Stimulated activated CD8-positive, alpha-beta memory T cell treated with anti-CD3 and anti-CD28 coated beads, Interleukin-15, amount 100 ng/mL, for 24 hours (primary cell): ENCODE data around the gene ZNF273.
"Not testable (repeated sequence)": the region's sequence is repeated elsewhere in the genome, so short reads cannot be mapped to it uniquely, and the experiment has no call there.

Experiments used
- DNase-seq: peaks from one replicate; pipeline ENCODE4 v3.0.0-alpha.2; 2020; ENCODE audit warnings: low read depth

The ZNF273 gene

DNA sequence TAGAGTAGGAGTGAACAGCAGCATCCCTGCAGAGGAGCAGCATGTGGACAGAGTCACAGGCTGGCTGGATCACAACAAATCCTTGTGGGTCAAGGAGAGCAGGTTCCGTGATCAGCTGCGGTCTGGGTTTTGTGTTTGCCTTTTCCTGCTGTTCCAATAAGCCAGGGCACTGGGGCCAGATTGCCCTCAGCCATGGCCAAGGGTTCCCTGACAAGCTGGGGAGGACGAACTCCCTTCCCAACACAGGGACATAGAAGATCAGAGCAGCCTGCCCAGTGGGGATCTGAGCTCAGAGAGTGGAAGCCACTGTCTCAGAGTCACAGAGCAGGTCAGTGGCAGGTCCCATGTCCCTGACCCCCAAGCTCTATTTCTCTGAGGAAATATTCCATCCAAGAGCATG is 12.8 kb upstream of the ZNF273 start:
- DNase-seq = not testable (repeated sequence)

DNA sequence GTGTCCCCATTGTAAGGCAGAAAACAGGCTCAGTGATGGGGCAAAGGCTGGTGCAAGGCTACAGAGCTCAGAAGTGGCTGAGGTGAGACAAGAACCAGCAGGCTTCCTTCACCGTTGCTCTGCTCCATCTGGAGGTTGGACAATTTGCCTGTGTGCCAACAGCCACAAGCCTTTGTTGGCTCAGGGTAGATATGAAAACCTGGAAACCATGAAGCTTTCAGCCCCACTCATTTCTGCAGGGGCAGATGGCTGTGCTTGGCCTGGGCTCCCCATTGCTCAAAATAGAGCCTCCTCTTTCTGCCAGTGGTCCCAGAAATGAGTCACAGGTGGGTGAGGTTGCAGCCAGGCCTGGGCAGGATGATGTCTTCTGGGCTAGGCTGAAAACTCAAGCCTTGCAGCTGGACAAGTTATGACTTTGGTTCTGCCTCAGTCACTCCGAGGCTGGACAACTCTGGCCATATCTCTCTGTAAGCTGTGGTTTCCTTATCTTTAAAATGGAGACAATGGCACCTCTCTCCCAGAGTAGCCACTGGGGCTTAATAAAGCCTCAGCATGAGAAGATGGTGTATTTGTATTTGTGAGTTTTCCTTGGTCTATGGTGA is 12.2 kb upstream of the ZNF273 start:
- no peak for DNase-seq

DNA sequence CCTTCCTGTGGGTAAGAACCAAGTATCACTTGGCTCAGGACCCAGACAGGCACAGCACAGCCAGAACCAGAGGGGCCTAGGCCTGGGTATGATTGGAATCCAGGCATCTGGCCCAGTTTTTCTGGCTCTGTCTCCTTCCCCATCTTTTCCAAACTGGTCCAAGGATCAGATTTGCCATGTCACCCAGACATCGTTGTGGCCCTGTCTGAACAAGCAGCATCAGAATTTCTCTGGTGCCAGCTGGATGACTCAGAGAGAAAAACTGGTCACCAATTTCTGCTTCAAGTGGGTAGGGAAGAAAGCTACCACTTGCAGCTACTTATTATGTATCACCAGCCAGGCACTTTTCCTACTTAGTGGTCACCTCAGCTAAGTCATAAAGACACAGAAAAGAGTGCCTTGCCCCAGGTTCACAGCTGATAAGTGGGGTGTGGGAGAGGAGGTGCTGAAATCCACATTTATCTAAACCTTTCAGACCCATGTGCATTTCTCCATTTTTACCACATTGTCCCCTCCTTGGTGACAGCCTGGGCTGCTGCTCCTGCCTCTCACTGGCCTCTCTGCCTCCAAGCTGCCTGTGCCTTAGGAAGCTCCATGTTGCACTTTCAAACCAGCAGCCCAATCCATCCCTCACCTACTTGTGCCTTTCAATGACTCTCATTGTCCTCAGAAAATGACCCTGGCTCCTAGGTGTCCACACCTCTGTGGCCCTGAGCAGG is 11.6 kb upstream of the ZNF273 start:
- DNase-seq = not testable (repeated sequence)

GRCh38 chr7:64892116-64892515 is 11.0 kb upstream of the ZNF273 start:
- DNase-seq = no peak

GRCh38 chr7:64892666-64893309 is 10.3 kb upstream of the ZNF273 start:
- DNase-seq = no peak

DNA sequence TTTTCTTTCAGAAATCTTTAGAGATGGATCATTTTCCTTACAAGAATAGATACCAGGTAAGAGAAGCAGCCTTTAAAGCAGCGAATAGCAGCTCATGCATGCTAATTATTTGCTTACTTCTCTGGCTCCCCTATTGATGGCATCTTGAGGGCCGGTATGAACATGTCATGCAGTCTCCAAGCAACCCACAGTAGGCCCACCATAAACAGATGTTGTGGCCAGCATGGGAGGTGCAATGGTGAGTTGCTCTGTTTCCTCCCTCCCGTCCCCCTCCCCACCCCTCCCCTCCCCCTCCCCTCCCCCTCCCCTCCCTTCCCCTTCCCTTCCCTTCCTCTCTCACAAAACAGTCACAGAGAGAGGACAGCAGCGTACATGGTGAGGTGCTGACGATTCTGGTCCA is 9.7 kb upstream of the ZNF273 start:
- DNase-seq = no peak

GRCh38 chr7:64902461-64902805 is 640 bp upstream of the ZNF273 start:
- not testable (repeated sequence) for DNase-seq

- no peak for DNase-seq
These were observed 935 bp downstream of the ZNF273 start for GRCh38 chr7:64904008-64904407.

DNA sequence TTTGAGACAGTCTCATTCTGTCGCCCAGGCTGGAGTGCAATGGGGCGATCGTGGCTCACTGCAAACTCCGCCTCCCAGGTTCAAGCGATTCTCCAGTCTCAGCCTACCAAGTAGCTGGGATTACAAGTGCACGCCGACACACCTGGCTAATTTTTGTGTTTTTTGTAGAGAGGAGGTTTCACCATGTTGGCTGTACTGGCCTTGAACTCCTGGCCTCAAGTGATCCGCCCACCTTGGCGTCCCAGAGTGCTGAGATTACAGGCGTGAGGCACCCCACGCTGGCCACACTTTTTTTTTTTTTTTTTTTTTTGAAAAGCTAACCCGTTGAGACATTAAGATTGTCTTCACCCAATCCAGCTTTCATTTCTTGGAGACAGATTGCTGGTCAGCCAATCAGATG is 2.1 kb downstream of the ZNF273 start:
- no peak for DNase-seq

GRCh38 chr7:64905547-64905946 is 2.5 kb downstream of the ZNF273 start:
- DNase-seq = no peak

- DNase-seq = no peak
These were observed 4.7 kb downstream of the ZNF273 start for GRCh38 chr7:64907641-64908326.

GRCh38 chr7:64908358-64908757 is 5.3 kb downstream of the ZNF273 start:
- DNase-seq = no peak

DNA sequence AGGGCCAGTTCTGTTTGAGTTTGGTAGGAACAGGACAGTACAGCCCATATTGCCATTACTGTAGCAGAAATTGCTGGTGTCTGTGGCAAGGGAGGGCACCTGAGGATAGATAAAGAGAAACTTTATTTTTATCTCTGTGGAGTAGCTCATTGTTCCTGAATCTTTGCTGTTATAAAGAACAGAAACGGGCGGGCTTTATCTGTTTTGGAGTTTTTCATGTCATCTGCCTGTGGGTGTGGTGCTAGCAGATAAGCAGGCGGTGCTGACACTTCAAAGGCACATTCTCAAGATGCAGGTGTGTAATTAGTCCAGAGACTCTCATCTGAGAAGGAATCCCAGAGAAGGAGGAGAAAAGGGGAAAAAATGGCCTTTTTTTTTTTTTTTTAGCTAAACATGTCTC is 11.5 kb downstream of the ZNF273 start:
- DNase-seq = no peak

- DNase-seq = not testable (repeated sequence)
These were observed 12.2 kb downstream of the ZNF273 start for GRCh38 chr7:64915301-64915700.

- DNase-seq = not testable (repeated sequence)
These were observed 25.4 kb downstream of the ZNF273 start for GRCh38 chr7:64928252-64929187.

- no peak for DNase-seq
These were observed 31.4 kb downstream of the ZNF273 start for GRCh38 chr7:64934478-64934877.

- DNase-seq = no peak
These were observed 35.5 kb downstream of the ZNF273 start for GRCh38 chr7:64938540-64938939.

DNA sequence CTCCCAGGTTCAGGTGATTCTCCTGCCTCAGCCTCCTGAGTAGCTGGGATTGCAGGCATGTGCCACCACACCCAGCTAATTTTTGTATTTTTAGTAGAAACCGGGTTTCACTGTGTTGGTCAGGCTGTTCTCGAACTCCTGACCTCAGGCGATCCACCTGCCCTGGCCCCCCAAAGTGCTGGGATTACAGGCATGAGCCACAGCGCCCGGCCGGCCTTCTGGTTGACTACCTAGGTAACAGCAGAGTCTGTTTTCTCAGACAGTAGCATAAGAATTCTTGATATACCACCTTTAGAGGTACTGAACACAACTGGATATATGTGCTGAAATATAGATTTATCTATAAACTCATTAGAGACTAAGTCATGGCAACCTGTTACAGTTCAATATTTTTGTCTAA is 36.9 kb downstream of the ZNF273 start:
- not testable (repeated sequence) for DNase-seq

DNA sequence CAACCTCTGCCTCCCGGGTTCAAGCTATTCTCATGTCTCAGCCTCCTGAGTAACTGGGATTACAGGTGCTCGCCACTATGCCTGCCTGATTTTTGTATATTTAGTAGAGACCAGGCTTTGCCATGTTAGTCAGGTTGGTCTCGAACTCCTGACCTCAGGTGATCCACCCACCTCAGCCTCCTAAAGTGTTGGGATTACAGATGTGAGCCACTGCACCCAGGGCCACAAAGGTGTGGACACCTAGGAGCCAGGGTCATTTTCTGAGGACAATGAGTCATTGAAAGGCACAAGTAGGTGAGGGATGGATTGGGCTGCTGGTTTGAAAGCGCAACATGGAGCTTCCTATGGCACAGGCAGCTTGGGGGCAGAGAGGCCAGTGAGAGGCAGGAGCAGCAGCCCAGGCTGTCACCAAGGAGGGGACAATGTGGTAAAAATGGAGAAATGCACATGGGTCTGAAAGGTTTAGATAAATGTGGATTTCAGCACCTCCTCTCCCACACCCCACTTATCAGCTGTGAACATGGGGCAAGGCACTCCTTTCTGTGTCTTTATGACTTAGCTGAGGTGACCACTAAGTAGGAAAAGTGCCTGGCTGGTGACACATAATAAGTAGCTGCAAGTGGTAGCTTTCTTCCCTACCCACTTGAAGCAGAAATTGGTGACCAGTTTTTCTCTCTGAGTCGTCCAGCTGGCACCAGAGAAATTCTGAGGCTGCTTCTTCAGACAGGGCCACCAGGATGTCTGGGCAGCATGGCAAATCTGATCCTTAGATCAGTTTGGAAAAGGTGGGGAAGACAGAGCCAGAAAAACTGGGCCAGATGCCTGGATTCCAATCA is 41.8 kb downstream of the ZNF273 start:
- not testable (repeated sequence) for DNase-seq

DNA sequence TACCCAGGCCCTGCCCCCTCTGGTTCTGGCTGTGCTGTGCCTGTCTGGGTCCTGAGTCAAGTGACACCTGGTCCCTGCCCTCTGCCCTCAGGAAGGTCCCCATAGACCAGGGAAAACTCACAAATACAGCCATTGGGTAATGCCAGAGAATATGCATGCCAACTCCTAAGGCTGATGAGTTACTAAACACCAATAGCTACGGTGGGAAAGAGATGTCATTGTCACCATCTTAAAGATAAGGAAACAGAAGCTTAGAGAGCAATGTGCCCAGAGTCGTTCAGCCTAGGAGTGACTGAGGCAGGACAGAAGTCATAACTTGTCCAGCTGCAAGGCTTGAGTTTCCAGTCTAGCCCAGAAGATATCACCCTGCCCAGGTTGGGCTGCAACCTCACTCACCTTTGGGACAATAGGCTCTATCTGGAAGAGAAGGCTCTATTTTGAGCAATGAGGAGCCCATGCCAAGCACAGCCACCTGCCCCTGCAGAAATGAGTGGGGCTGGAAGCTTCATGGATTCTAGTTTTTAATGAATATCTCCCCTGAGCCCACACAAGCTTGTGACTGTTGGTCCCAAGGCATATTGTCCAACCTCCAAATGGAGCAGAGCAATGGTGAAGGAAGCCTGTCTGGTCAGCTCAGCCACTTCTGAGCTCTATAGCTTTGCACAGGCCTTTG is 42.6 kb downstream of the ZNF273 start:
- no peak for DNase-seq
